ENCODE data around the gene SCLY.

Gene SCLY

GRCh38 chr2:238128534-238129001, 67.8 kb downstream of the SCLY start:
- no peak for DNase-seq

- DNase-seq, result no peak
Observed at GRCh38 chr2:238129166-238130010, 68.6 kb downstream of the SCLY start.

- no peak for DNase-seq
Observed at GRCh38 chr2:238130111-238130695, 69.4 kb downstream of the SCLY start.

- no peak for DNase-seq
Observed at GRCh38 chr2:238130696-238131628, 70.2 kb downstream of the SCLY start.

- DNase-seq, result no peak
Observed at GRCh38 chr2:238131761-238132462, 71.1 kb downstream of the SCLY start.

GRCh38 chr2:238132463-238133450, 72.0 kb downstream of the SCLY start:
- DNase-seq, result no peak

GRCh38 chr2:238133499-238134392, 72.9 kb downstream of the SCLY start:
- DNase-seq, result no peak

- DNase-seq, result no peak
Observed at GRCh38 chr2:238134393-238134785, 73.6 kb downstream of the SCLY start.

- no peak for DNase-seq
Observed at GRCh38 chr2:238135601-238136150, 74.9 kb downstream of the SCLY start.

GRCh38 chr2:238136820-238137537, 76.2 kb downstream of the SCLY start:
- no peak for DNase-seq

GRCh38 chr2:238137885-238138284, 77.1 kb downstream of the SCLY start:
- DNase-seq, result no peak

GRCh38 chr2:238138331-238139195, 77.8 kb downstream of the SCLY start, which contains the start of gene KLHL30:
KLHL30 (plus strand) TSS chr2:238138668; CDS start chr2:238140755, 2,087 bp downstream.
- no peak for DNase-seq

- no peak for DNase-seq
Observed at GRCh38 chr2:238139196-238140039, 78.6 kb downstream of the SCLY start.

GRCh38 chr2:238140040-238140439, 79.2 kb downstream of the SCLY start:
- no peak for DNase-seq

GRCh38 chr2:238140721-238141540, 80.1 kb downstream of the SCLY start:
- no peak for DNase-seq
